GM23338 (cell line): ENCODE measurements around the gene GPR158. TPM values are rescaled to one million over a fixed set of nuclear protein-coding genes. Genes with fewer than 3 reads are reported as not detected.

ENCODE experiments used
- ATAC-seq: fragments of 200-7000 bp; cut with Tn5 transposase; 3 replicates; pipeline ENCODE4 v1.9.1; 2020
- DNase-seq: peaks from one replicate; pipeline ENCODE4 v3.0.0-alpha.2; 2015; ENCODE audit warnings: low spot score
- H2AFZ ChIP-seq: fragments of 200-600 bp; sonication (generic); 2 replicates; pipeline ENCODE4 v1.8.0; 2016; ENCODE audit warnings: antibody characterized with exemption, mild to moderate bottlenecking, moderate library complexity
- H3F3A ChIP-seq: fragments of 200-600 bp; sonication (generic); replicated peaks from 2 replicates; pipeline ENCODE4 v1.8.0; 2017; ENCODE audit warnings: antibody characterized with exemption, mixed run types, low read depth
- H3K27ac ChIP-seq: fragments of 200-600 bp; sonication (generic); 2 replicates; pipeline ENCODE4 v1.6.1; 2016; ENCODE audit warnings: low read depth
- H3K27me3 ChIP-seq: fragments of 200-600 bp; sonication (generic); 2 replicates; pipeline ENCODE4 v1.8.0; 2016; ENCODE audit warnings: mild to moderate bottlenecking, mixed run types, moderate library complexity; ENCODE audit not compliant: insufficient read depth
- H3K36me3 ChIP-seq: fragments of 200-600 bp; sonication (generic); 2 replicates; pipeline ENCODE4 v1.8.0; 2016; ENCODE audit warnings: mild to moderate bottlenecking; ENCODE audit not compliant: insufficient read depth
- H3K4me1 ChIP-seq: fragments of 200-600 bp; sonication (generic); 2 replicates; pipeline ENCODE4 v1.8.0; 2016; ENCODE audit warnings: mild to moderate bottlenecking, moderate library complexity; ENCODE audit not compliant: insufficient read depth
- H3K4me2 ChIP-seq: fragments of 200-600 bp; sonication (generic); 2 replicates; pipeline ENCODE4 v1.7.1; 2017; ENCODE audit warnings: mixed run types
- H3K4me3 ChIP-seq: fragments of 200-600 bp; sonication (generic); 2 replicates; pipeline ENCODE4 v1.6.1; 2016; ENCODE audit warnings: mixed run types
- H3K79me2 ChIP-seq: fragments of 200-600 bp; sonication (generic); replicated peaks from 2 replicates; pipeline ENCODE4 v1.8.0; 2017; ENCODE audit warnings: mild to moderate bottlenecking; ENCODE audit not compliant: insufficient read depth
- H3K9me2 ChIP-seq: fragments of 200-600 bp; sonication (generic); 2 replicates; pipeline ENCODE4 v1.8.0; 2017; ENCODE audit not compliant: insufficient read depth
- H4K20me1 ChIP-seq: fragments of 200-600 bp; sonication (generic); replicated peaks from 2 replicates; pipeline ENCODE4 v1.8.0; 2017; ENCODE audit warnings: mild to moderate bottlenecking; ENCODE audit not compliant: insufficient read depth
- H3K27ac Mint-ChIP-seq: 2 replicates; pipeline ENCODE4 v1.8.0; 2020; ENCODE audit warnings: inconsistent platforms, mild to moderate bottlenecking, moderate library complexity, mixed read lengths
- H3K27me3 Mint-ChIP-seq: 3 replicates; pipeline ENCODE4 v1.8.0; 2022; ENCODE audit warnings: low read depth, mild to moderate bottlenecking, moderate library complexity, mixed read lengths, inconsistent platforms; ENCODE audit not compliant: insufficient read depth, poor library complexity
- H3K36me3 Mint-ChIP-seq: 3 replicates; pipeline ENCODE4 v1.8.0; 2021; ENCODE audit warnings: low read depth, mild to moderate bottlenecking, inconsistent platforms, moderate library complexity, mixed read lengths
- H3K4me1 Mint-ChIP-seq: 3 replicates; pipeline ENCODE4 v1.8.0; 2020; ENCODE audit warnings: mild to moderate bottlenecking, inconsistent platforms, mixed read lengths
- H3K4me3 Mint-ChIP-seq: 3 replicates; pipeline ENCODE4 v1.8.0; 2021; ENCODE audit warnings: moderate library complexity, mild to moderate bottlenecking, inconsistent platforms, mixed read lengths
- H3K9me3 Mint-ChIP-seq: 3 replicates; pipeline ENCODE4 v1.8.0; 2020; ENCODE audit warnings: moderate library complexity, mild to moderate bottlenecking, inconsistent platforms, mixed read lengths
- CREB1 ChIP-seq: fragments of 250-450 bp; sonication (Bioruptor Pico); IDR thresholded peaks from 2 replicates; pipeline ENCODE4 v1.5.0; 2020; ENCODE audit warnings: low read depth, mild to moderate bottlenecking, moderate library complexity
- CTCF ChIP-seq, 2 experiments: fragments of 200-600 bp in 1 of 2; sonication (generic) in 1 of 2; conservative IDR thresholded peaks; 2 replicates each; pipeline versions ENCODE4 v1.5.1 to v1.6.1; 2016 to 2017; ENCODE audit warnings: antibody characterized with exemption in 2 of 2, low read depth in 2 of 2, mild to moderate bottlenecking in 2 of 2, moderate library complexity in 1 of 2
- EZH2 ChIP-seq: fragments of 200-600 bp; sonication (generic); IDR thresholded peaks from one replicate; pipeline ENCODE4 v1.8.0; 2017; ENCODE audit warnings: antibody characterized with exemption, mild to moderate bottlenecking, low read depth; ENCODE audit not compliant: unreplicated experiment
- EZH2phosphoT487 ChIP-seq: fragments of 200-600 bp; sonication (generic); IDR thresholded peaks from one replicate; pipeline ENCODE4 v1.8.1; 2018; ENCODE audit warnings: antibody characterized with exemption; ENCODE audit not compliant: unreplicated experiment
- JUNB ChIP-seq: IDR thresholded peaks from one replicate; pipeline ENCODE4 v1.6.1; 2016; ENCODE audit warnings: antibody characterized with exemption; ENCODE audit not compliant: unreplicated experiment
- NANOG ChIP-seq: IDR thresholded peaks from 2 replicates; pipeline ENCODE4 v1.6.1; 2016; ENCODE audit warnings: antibody characterized with exemption, borderline replicate concordance
- POLR2AphosphoS5 ChIP-seq: IDR thresholded peaks from 2 replicates; pipeline ENCODE4 v1.6.1; 2016; ENCODE audit warnings: antibody characterized with exemption, low read depth
- REST ChIP-seq: IDR thresholded peaks from one replicate; pipeline ENCODE4 v1.6.1; 2018; ENCODE audit warnings: antibody characterized with exemption; ENCODE audit not compliant: unreplicated experiment
- STAT1 ChIP-seq: IDR thresholded peaks from one replicate; pipeline ENCODE4 v1.6.1; 2016; ENCODE audit warnings: antibody characterized with exemption; ENCODE audit not compliant: unreplicated experiment
- ZNF114 ChIP-seq: fragments of 250-450 bp; sonication (Bioruptor Pico); IDR thresholded peaks from 2 replicates; pipeline ENCODE4 v1.5.0; 2020; ENCODE audit warnings: mild to moderate bottlenecking, moderate library complexity
- ZNF331 ChIP-seq: fragments of 250-450 bp; sonication (Bioruptor Pico); IDR thresholded peaks from 2 replicates; pipeline ENCODE4 v1.5.0; 2020; ENCODE audit warnings: low read depth, mild to moderate bottlenecking, moderate library complexity
- ZNF462 ChIP-seq: fragments of 250-450 bp; sonication (Bioruptor Pico); IDR thresholded peaks from 2 replicates; pipeline ENCODE4 v1.5.0; 2020; ENCODE audit warnings: mild to moderate bottlenecking, moderate library complexity
- polyA plus RNA-seq: library from polyadenylated mRNA; unstranded; fragments of >200 nt; fragmentation: Nextera tagmentation; extraction: Ambion mirVana; gene quantifications from 2 replicates; pipeline ENCODE4 v1.2.1, GENCODE V29; 2016
- total RNA-seq: library from RNA; depleted of rRNA; stranded (reverse); fragments of >200 nt; shearing (Covaris generic); gene quantifications from 2 replicates; pipeline ENCODE4 v1.2.3, GENCODE V29; 2014
- TF ChIP-seq, protein P1 (sequence below): IDR thresholded peaks from 2 replicates; pipeline ENCODE4 v1.6.1; 2016; ENCODE audit warnings: antibody characterized with exemption

GPR158 gene
- total and polyA plus RNA-seq, 2 experiments from 2014 or later: 0.13 to 1.5 TPM

DNA sequence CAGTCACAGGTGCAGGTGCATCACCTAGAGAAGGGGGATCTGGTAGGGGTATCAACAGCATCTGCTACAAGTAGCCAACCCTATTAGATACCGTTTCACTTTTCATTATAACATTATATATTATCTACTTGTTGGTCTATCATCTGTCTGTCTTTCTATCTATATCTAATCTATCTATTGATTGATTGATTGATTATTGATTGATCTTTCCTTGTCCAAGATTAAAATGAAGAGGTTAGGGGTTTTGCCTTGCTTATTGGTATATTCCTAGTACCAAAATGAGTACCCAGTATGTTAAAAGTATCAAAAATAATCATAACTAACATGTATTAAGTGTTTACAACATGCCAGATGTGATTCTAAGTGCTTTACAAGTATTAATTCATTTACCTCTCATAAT is 121.5 kb downstream of the GPR158 start:
- Mint-ChIP-seq H3K27ac (no peak overlapping the region), H3K27me3 (peaks cover 1% of the 10 kb centered on the region), H3K4me1 (peaks cover 11% of the 10 kb centered on the region), H3K36me3 (no peaks in the 10 kb centered on the region), H3K4me3 (no peak overlapping the region), H3K9me3 (no peaks in the 10 kb centered on the region)
- TF ChIP-seq STAT1 (no peak), EZH2 (no peak), ZNF331 (CRISPR knock-in tag) (no peak), CTCF (conservative IDR thresholded peaks at IDR 0.05; ENCODE audit: low read depth in 2 of 2) (no peak), ZNF114 (no peak), EZH2phosphoT487 (no peak), POLR2AphosphoS5 (no peak), REST (no peak), JUNB (no peak), ZNF462 (no peak), CREB1 (CRISPR knock-in tag) (no peak), NANOG (no peak)
- TF ChIP-seq, protein P1, sequence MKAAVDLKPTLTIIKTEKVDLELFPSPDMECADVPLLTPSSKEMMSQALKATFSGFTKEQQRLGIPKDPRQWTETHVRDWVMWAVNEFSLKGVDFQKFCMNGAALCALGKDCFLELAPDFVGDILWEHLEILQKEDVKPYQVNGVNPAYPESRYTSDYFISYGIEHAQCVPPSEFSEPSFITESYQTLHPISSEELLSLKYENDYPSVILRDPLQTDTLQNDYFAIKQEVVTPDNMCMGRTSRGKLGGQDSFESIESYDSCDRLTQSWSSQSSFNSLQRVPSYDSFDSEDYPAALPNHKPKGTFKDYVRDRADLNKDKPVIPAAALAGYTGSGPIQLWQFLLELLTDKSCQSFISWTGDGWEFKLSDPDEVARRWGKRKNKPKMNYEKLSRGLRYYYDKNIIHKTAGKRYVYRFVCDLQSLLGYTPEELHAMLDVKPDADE: no peak
- no peak for ATAC-seq
- no peaks in the 10 kb centered on the region for H3K27me3 ChIP-seq
- H3K4me3 ChIP-seq: no peak overlapping the region
- no peaks in the 10 kb centered on the region for H3K4me1 ChIP-seq
- no peaks in the 10 kb centered on the region for H3K36me3 ChIP-seq
- H3K27ac ChIP-seq: no peak overlapping the region
- H4K20me1 ChIP-seq: no peaks in the 10 kb centered on the region
- no peak overlapping the region for H3K4me2 ChIP-seq
- no peak for DNase-seq
- H3K79me2 ChIP-seq: no peaks in the 10 kb centered on the region
- no peaks in the 10 kb centered on the region for H3K9me2 ChIP-seq
- no peaks in the 10 kb centered on the region for H3F3A ChIP-seq
- no peak overlapping the region for H2AFZ ChIP-seq
